ENCODE results near the gene SREBF1.
A peak's percentile ranks its signal among the peaks of the same experiment; 100 is the strongest.

The SREBF1 gene

DNA sequence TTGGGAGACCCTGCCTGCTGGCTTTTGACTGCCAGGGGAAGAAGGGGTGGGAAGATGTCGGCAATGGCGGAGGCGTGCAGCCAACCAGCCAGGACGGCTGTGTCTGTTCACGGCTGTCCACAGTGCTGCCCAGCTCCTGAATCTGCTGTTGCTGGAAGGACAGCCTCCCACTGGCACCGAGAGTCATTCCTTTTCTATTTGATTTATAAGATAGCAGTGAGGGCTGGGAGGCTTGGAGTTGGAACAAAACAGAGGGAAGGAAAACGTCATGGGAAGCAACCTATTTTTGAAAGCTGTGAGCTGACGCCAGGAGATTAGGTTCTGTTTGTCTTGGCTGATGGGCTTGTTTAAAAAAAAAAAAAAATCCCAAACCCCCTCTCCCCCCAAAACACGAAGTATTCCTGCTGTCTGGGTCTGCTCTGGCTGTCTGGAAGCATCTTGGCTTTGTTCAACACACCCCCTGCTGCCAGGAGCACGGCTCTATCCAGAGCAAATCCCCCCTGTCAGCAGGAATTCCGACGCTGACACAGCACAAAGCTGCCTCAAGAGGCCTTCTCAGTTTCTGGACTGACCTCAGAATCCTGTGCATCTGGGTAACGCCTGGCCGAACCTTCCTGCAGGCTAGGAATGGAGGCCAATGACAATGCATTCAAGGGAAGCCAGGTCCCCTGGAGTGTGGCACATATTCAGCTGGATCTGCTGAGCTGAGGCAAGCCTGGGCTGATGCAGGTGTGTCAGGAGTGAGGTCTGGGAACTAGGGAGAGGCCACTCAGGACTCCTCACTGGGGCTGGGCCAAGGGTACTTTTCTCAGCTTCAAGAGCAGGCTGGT lies 41.0 kb upstream of the SREBF1 start:
- TF ChIP-seq, protein P1, sequence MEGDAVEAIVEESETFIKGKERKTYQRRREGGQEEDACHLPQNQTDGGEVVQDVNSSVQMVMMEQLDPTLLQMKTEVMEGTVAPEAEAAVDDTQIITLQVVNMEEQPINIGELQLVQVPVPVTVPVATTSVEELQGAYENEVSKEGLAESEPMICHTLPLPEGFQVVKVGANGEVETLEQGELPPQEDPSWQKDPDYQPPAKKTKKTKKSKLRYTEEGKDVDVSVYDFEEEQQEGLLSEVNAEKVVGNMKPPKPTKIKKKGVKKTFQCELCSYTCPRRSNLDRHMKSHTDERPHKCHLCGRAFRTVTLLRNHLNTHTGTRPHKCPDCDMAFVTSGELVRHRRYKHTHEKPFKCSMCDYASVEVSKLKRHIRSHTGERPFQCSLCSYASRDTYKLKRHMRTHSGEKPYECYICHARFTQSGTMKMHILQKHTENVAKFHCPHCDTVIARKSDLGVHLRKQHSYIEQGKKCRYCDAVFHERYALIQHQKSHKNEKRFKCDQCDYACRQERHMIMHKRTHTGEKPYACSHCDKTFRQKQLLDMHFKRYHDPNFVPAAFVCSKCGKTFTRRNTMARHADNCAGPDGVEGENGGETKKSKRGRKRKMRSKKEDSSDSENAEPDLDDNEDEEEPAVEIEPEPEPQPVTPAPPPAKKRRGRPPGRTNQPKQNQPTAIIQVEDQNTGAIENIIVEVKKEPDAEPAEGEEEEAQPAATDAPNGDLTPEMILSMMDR (IDR thresholded peaks at IDR 0.05; ENCODE audit: control insufficient read depth, extremely low read depth, insufficient read depth), result no peak
- peak overlapping the region; percentile 25 for H3K4me3 ChIP-seq (ENCODE audit: low read depth, low read length)
- peak; percentile 96 for DNase-seq (ENCODE audit: low read depth)

DNA sequence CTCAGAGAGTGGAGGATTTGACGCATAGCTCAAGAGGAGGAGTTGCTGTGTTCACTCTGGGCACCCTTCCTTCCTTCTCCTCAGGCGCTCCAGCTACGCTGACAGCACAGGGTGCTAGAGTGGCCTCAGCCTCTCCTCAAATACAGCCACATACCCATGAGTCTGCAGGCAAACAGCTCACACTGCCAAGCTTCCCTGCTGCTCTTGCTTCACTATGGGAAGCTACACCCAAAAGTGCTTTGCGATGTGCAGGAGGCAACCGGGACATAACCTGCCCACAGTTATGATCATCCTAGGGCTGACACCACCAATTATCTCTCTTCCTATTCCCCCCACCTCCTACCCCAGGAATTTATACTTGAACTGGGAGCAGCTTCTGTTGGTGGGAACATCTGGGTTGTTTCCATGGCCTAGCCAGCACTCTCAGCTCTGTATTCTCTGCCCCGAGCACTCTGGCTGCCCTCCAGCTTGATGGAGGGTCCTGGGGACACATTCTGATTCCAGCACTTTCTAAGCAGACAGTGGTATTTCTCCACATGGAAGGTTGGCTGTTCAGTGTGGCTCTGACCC lies 40.3 kb upstream of the SREBF1 start:
- peak overlapping the region; percentile 25 for H3K4me3 ChIP-seq (ENCODE audit: low read depth, low read length)
- DNase-seq (ENCODE audit: low read depth), result peak; percentile 32
- TF ChIP-seq, protein P1 (IDR thresholded peaks at IDR 0.05; ENCODE audit: control insufficient read depth, extremely low read depth, insufficient read depth), result no peak

DNA sequence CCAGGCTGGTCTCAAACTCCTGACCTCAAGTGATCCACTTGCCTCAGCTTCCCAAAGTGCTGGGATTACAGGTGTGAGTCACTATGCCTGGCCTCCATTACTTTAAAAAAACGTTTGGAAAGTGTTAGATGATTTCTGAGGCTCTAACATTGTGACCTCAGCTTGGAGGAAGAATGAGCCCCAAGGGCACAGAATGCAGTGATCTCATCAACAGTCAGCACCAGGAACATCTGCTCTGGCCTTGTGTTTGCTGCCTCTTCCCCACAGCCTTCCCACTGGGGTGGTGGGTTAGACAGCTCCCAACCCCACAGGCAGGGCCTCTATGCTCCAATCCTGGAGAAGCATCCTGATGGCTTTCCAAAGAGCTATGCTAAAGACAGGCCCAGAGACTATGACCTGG lies 37.7 kb upstream of the SREBF1 start:
- TF ChIP-seq, protein P1 (IDR thresholded peaks at IDR 0.05; ENCODE audit: control insufficient read depth, extremely low read depth, insufficient read depth), result no peak
- no peak for DNase-seq (ENCODE audit: low read depth)
- H3K4me3 ChIP-seq (ENCODE audit: low read depth, low read length), result no peak overlapping the region

DNA sequence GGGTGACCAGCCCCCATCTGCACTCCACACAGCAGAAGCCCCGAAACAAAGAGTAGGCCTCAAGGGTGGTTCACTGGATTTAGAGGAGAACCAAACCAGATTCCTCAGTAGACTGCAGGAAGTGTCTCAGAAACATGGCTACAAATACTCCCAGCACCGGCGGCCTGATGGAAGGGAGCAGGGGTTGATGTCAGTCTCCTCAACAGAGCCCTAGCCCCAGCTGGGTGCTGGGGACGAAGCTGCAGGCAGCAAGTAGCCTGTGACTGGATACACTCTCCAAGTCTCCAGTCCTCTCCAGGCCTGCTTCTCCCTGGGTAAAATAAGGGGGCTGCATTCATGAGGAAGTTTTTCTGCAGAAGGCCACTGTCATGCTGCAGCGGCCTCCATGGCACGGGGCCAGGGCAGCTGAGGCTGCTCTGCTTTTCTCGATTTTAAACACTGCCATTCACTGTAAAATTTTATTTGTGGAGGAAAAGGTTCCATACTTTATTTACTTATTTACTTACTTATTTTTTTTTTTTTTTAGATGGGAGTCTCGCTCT lies 36.7 kb upstream of the SREBF1 start:
- DNase-seq (ENCODE audit: low read depth), result no peak
- H3K4me3 ChIP-seq (ENCODE audit: low read depth, low read length), result no peak overlapping the region
- TF ChIP-seq, protein P1 (IDR thresholded peaks at IDR 0.05; ENCODE audit: control insufficient read depth, extremely low read depth, insufficient read depth), result no peak

DNA sequence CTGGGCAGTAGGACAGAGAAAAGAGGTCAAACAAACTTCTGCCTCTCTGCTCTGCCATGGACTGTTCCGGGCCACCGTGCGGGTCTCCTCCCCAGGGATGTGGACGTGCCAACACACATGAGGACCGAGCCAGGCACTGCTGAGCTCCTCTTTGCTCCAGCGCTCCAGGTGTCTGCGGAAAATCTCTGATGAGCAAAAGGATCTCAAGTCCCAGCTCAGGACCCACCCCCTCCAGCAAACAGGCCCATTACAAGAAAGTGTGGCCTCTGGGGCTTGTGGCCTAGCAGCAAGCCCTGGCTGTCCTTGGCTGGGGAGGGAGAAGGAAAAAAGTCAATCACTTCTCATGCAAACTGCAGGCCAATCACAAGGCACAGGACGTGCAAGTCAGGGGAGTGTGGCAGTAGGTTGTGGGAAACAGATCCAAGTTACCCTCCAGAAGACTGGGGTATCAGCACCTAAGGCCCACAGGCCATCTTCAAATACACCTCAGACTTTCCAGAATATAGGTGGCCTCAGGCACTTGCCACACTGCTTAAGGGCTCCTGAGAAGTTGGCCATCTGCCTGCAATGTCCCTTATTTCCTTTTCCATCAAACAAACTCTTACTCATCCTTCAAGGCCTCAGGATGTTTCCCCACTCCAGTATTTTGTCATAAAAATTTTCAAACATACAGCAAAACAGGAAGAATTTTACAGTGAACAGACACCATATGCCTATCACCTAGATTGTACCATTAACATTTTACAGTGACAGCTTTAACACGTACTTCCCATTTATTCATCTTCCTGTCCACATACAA lies 36.0 kb upstream of the SREBF1 start:
- no peak for DNase-seq (ENCODE audit: low read depth)
- H3K4me3 ChIP-seq (ENCODE audit: low read depth, low read length), result no peak overlapping the region
- TF ChIP-seq, protein P1 (IDR thresholded peaks at IDR 0.05; ENCODE audit: control insufficient read depth, extremely low read depth, insufficient read depth), result no peak

DNA sequence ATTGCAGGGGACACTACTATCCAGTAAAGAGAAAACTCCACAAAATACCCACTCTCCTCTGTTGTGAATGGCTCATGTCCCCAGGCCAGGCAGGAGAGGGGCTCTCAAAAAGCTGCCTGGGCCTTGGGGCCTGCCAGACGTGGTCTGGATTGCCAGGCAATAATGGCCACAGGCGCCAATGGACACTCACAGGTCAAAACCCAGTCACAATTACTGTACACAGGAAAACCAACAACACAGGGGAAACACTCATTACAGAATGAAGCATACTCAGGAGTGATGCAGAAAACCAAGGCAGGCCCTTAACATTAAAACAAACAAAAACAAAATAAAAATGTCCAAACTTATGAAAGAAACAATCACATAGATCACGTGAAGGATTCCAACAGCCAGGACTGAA lies 35.1 kb upstream of the SREBF1 start:
- TF ChIP-seq, protein P1 (IDR thresholded peaks at IDR 0.05; ENCODE audit: control insufficient read depth, extremely low read depth, insufficient read depth), result no peak
- no peak for DNase-seq (ENCODE audit: low read depth)
- no peak overlapping the region for H3K4me3 ChIP-seq (ENCODE audit: low read depth, low read length)
